ENCODE measurements around the gene NME7. TPM values are rescaled to one million over a fixed set of nuclear protein-coding genes. Genes with fewer than 3 reads are reported as not detected.

Gene NME7
- polyA plus RNA-seq, 1 of the 3 experiments (the other 2 are of a cell fraction) = 13.7 TPM

DNA sequence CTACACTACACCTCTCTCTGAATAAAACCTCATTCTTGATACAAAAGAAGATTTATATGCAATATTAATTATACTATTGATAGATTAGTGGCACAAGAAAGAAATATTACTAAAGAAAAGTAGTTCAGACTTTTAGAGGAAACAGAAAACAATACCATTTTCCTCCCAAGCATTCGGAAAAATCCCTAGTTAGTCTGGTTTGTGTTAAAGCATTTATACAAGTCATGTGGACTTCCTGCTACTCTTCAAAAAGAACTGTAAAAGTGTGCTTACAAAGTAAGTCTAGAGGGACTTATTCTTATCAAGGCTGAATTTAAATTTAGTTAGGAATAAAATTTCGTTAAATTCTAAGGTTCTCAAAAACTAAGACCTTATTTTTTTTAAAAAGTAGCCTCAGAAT, 132.0 kb downstream of the NME7 start:
- Histone ChIP-seq H3K9ac (no peak overlapping the region), H3K4me2 (no peak overlapping the region), H3K9me2 (no peaks in the 10 kb centered on the region), H3K4me1 (ENCODE audit: control insufficient read depth in 1 of 2, insufficient read depth in 2 of 2, low read depth in 1 of 2, low read length in 1 of 2) (peaks cover 0 to 4% of the 10 kb centered on the region in 2 experiments; a peak in 1 of 4 replicates), H3K36me3 (replicated peaks in 1 of 2; ENCODE audit: control insufficient read depth in 1 of 2, insufficient read depth in 2 of 2, low read length in 1 of 2) (peaks cover 13 to 34% of the 10 kb centered on the region in 2 experiments), H3K79me2 (ENCODE audit: insufficient read depth) (no peaks in the 10 kb centered on the region), H3F3A (replicated peaks; ENCODE audit: insufficient read depth) (peaks cover 5% of the 10 kb centered on the region), H2AFZ (ENCODE audit: low read depth) (no peak overlapping the region), H4K20me1 (ENCODE audit: insufficient read depth) (no peaks in the 10 kb centered on the region), H3K4me3 (ENCODE audit: low read depth in 2 of 2, low read length in 1 of 2) (no peak overlapping the region), H3K27me3 (ENCODE audit: insufficient read depth) (no peaks in the 10 kb centered on the region), H3K27ac (ENCODE audit: low read depth in 2 of 2, low read length in 1 of 2) (no peak overlapping the region), H3K9me3 (no peaks in the 10 kb centered on the region)
- WGBS (ENCODE audit: low lambda C conversion rate) = 95% methylated on average over 2 of the region's 2 CpGs
- DNase-seq = no peak
- ChIA-PET CTCF (no interaction called here), POLR2A (no interaction called here)
- TF ChIP-seq, protein P1, sequence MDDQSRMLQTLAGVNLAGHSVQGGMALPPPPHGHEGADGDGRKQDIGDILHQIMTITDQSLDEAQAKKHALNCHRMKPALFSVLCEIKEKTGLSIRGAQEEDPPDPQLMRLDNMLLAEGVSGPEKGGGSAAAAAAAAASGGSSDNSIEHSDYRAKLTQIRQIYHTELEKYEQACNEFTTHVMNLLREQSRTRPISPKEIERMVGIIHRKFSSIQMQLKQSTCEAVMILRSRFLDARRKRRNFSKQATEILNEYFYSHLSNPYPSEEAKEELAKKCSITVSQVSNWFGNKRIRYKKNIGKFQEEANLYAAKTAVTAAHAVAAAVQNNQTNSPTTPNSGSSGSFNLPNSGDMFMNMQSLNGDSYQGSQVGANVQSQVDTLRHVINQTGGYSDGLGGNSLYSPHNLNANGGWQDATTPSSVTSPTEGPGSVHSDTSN (IDR thresholded peaks at IDR 0.05) = no peak
- TF ChIP-seq RFX5 (IDR thresholded peaks at IDR 0.05; ENCODE audit: low read length) = no peak
- TF ChIP-seq FOXJ3 (CRISPR knock-in tag; IDR thresholded peaks at IDR 0.05) = no peak
- TF ChIP-seq CHD2 (IDR thresholded peaks at IDR 0.05; ENCODE audit: low read length, partially characterized antibody) = no peak
- TF ChIP-seq FOSL2 (IDR thresholded peaks at IDR 0.05; ENCODE audit: borderline replicate concordance, low read depth) = no peak
- TF ChIP-seq POLR2AphosphoS5 (IDR thresholded peaks at IDR 0.05; ENCODE audit: low read depth, low read length) = no peak
- TF ChIP-seq JUND (IDR thresholded peaks at IDR 0.05) = no peak
- no peak for TF ChIP-seq GABPA (IDR thresholded peaks at IDR 0.05; ENCODE audit: low read depth)
- TF ChIP-seq EP300 (IDR thresholded peaks at IDR 0.05; ENCODE audit: borderline replicate concordance in 1 of 2, low read depth in 1 of 2, low read length in 1 of 2) = no peak
- TF ChIP-seq TAF1 (IDR thresholded peaks at IDR 0.05; ENCODE audit: borderline replicate concordance, low read depth, low read length) = no peak
- no peak for TF ChIP-seq FOXM1 (IDR thresholded peaks at IDR 0.05; ENCODE audit: low read depth)
- no peak for TF ChIP-seq EZH2phosphoT487 (IDR thresholded peaks at IDR 0.05; ENCODE audit: borderline replicate concordance, low read depth)
- TF ChIP-seq, protein P2, sequence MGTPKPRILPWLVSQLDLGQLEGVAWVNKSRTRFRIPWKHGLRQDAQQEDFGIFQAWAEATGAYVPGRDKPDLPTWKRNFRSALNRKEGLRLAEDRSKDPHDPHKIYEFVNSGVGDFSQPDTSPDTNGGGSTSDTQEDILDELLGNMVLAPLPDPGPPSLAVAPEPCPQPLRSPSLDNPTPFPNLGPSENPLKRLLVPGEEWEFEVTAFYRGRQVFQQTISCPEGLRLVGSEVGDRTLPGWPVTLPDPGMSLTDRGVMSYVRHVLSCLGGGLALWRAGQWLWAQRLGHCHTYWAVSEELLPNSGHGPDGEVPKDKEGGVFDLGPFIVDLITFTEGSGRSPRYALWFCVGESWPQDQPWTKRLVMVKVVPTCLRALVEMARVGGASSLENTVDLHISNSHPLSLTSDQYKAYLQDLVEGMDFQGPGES (IDR thresholded peaks at IDR 0.05; ENCODE audit: low read depth, low read length) = no peak
- TF ChIP-seq, protein P3, sequence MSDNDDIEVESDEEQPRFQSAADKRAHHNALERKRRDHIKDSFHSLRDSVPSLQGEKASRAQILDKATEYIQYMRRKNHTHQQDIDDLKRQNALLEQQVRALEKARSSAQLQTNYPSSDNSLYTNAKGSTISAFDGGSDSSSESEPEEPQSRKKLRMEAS (IDR thresholded peaks at IDR 0.05; ENCODE audit: low read depth) = no peak
- TF ChIP-seq, protein P4, sequence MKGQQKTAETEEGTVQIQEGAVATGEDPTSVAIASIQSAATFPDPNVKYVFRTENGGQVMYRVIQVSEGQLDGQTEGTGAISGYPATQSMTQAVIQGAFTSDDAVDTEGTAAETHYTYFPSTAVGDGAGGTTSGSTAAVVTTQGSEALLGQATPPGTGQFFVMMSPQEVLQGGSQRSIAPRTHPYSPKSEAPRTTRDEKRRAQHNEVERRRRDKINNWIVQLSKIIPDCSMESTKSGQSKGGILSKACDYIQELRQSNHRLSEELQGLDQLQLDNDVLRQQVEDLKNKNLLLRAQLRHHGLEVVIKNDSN (IDR thresholded peaks at IDR 0.05; ENCODE audit: borderline replicate concordance, low read depth) = no peak

DNA sequence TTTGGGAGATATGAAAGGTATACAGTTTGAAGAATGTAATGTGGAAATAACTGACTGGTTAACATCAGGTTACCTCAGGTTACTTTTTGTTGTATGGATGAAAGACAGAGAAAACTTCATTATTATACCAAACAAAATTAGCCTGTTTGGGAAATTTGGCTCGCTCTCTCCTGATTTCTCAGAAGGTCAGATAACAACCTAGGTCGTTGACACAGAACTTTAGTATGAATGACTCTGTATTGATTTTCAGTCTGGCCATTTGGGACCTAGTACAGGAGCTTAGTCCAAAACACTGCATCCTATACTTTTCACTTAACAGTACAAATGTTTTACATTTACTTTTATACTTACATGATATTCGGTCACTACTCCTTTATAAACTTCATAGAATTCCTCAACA, 132.8 kb downstream of the NME7 start:
- H3K9me3 ChIP-seq = no peaks in the 10 kb centered on the region
- WGBS (ENCODE audit: low lambda C conversion rate) = 94% methylated on average over 3 of the region's 3 CpGs
- H4K20me1 ChIP-seq (ENCODE audit: insufficient read depth) = no peaks in the 10 kb centered on the region
- H3F3A ChIP-seq (replicated peaks; ENCODE audit: insufficient read depth) = peaks cover 5% of the 10 kb centered on the region
- no peak overlapping the region for H3K4me2 ChIP-seq
- no peak for DNase-seq
- no peak for TF ChIP-seq YY1 (IDR thresholded peaks at IDR 0.05; ENCODE audit: low read depth)
- TF ChIP-seq TCF12 (IDR thresholded peaks at IDR 0.05) = no peak
- TF ChIP-seq RAD21 (IDR thresholded peaks at IDR 0.05; ENCODE audit: low read length) = no peak
- TF ChIP-seq, protein P5, sequence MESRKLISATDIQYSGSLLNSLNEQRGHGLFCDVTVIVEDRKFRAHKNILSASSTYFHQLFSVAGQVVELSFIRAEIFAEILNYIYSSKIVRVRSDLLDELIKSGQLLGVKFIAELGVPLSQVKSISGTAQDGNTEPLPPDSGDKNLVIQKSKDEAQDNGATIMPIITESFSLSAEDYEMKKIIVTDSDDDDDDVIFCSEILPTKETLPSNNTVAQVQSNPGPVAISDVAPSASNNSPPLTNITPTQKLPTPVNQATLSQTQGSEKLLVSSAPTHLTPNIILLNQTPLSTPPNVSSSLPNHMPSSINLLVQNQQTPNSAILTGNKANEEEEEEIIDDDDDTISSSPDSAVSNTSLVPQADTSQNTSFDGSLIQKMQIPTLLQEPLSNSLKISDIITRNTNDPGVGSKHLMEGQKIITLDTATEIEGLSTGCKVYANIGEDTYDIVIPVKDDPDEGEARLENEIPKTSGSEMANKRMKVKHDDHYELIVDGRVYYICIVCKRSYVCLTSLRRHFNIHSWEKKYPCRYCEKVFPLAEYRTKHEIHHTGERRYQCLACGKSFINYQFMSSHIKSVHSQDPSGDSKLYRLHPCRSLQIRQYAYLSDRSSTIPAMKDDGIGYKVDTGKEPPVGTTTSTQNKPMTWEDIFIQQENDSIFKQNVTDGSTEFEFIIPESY (IDR thresholded peaks at IDR 0.05; ENCODE audit: borderline replicate concordance, low read depth) = no peak
- TF ChIP-seq MEF2A (IDR thresholded peaks at IDR 0.05; ENCODE audit: borderline replicate concordance, low read depth) = no peak
- TF ChIP-seq, protein P6, sequence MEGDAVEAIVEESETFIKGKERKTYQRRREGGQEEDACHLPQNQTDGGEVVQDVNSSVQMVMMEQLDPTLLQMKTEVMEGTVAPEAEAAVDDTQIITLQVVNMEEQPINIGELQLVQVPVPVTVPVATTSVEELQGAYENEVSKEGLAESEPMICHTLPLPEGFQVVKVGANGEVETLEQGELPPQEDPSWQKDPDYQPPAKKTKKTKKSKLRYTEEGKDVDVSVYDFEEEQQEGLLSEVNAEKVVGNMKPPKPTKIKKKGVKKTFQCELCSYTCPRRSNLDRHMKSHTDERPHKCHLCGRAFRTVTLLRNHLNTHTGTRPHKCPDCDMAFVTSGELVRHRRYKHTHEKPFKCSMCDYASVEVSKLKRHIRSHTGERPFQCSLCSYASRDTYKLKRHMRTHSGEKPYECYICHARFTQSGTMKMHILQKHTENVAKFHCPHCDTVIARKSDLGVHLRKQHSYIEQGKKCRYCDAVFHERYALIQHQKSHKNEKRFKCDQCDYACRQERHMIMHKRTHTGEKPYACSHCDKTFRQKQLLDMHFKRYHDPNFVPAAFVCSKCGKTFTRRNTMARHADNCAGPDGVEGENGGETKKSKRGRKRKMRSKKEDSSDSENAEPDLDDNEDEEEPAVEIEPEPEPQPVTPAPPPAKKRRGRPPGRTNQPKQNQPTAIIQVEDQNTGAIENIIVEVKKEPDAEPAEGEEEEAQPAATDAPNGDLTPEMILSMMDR (IDR thresholded peaks at IDR 0.05) = no peak
- no peak overlapping the region for H3K27ac ChIP-seq (ENCODE audit: low read depth in 2 of 2, low read length in 1 of 2)
- H3K4me1 ChIP-seq (ENCODE audit: control insufficient read depth in 1 of 2, insufficient read depth in 2 of 2, low read depth in 1 of 2, low read length in 1 of 2) = no peaks in the 10 kb centered on the region; a peak in 1 of 4 replicates
- H2AFZ ChIP-seq (ENCODE audit: low read depth) = no peak overlapping the region
- no peak overlapping the region for H3K9ac ChIP-seq
- H3K36me3 ChIP-seq (replicated peaks in 1 of 2; ENCODE audit: control insufficient read depth in 1 of 2, insufficient read depth in 2 of 2, low read length in 1 of 2) = peaks cover 17 to 41% of the 10 kb centered on the region in 2 experiments
- ChIA-PET POLR2A (no interaction called here), CTCF (no interaction called here)
- H3K27me3 ChIP-seq (ENCODE audit: insufficient read depth) = no peaks in the 10 kb centered on the region
- no peaks in the 10 kb centered on the region for H3K9me2 ChIP-seq
- no peaks in the 10 kb centered on the region for H3K79me2 ChIP-seq (ENCODE audit: insufficient read depth)
- H3K4me3 ChIP-seq (ENCODE audit: low read depth in 2 of 2, low read length in 1 of 2) = no peak overlapping the region

Measured in SK-N-SH (cell line).